Activated naive CD8-positive, alpha-beta T cell treated with anti-CD3 and anti-CD28 coated beads, Interleukin-2, amount 10 ng/mL, durations not matched to agents 7 days and 5 days (primary cell): ENCODE results near the gene NDRG2. TPM values are rescaled to one million over a fixed set of nuclear protein-coding genes. Genes with fewer than 3 reads are reported as not detected.

ENCODE experiments used
- ATAC-seq: fragments of 150-1000 bp; cut with Tn5 transposase; one replicate; pipeline ENCODE4 v1.10.0; 2021; ENCODE audit warnings: low read depth, moderate library complexity
- POLR2A ChIA-PET: fragments of 350-600 bp; sonication (Branson Sonifier 250); formaldehyde crosslinking; loops from one replicate; lab custom pipeline; 2021; ENCODE audit warnings: antibody characterized with exemption; lab: Charles Lee
- DNase-seq: peaks from one replicate; pipeline ENCODE4 v3.0.0; 2021
- H3K27ac Mint-ChIP-seq: one replicate; pipeline ENCODE4 v1.8.0; 2022; ENCODE audit warnings: mild to moderate bottlenecking, mixed read lengths
- H3K27me3 Mint-ChIP-seq: one replicate; pipeline ENCODE4 v1.8.0; 2022; ENCODE audit warnings: mild to moderate bottlenecking, moderate library complexity, mixed read lengths
- H3K36me3 Mint-ChIP-seq: one replicate; pipeline ENCODE4 v1.8.0; 2021; ENCODE audit warnings: mild to moderate bottlenecking, mixed read lengths
- H3K4me1 Mint-ChIP-seq: one replicate; pipeline ENCODE4 v1.8.0; 2021; ENCODE audit warnings: mixed read lengths
- H3K4me3 Mint-ChIP-seq: one replicate; pipeline ENCODE4 v1.8.0; 2022; ENCODE audit warnings: mild to moderate bottlenecking, moderate library complexity, mixed read lengths
- H3K9me3 Mint-ChIP-seq: one replicate; pipeline ENCODE4 v1.8.0; 2021; ENCODE audit warnings: mixed read lengths
- total RNA-seq, 2 experiments: library from RNA; stranded (reverse); gene quantifications; one replicate each; pipeline ENCODE4 v1.2.3, GENCODE V29; 2021

NDRG2 gene
- 10 to 100 TPM; 15.9 to 17.1 TPM for total RNA-seq

- Mint-ChIP-seq H3K36me3 (no peaks in the 10 kb centered on the region), H3K9me3 (no peaks in the 10 kb centered on the region), H3K4me1 (peaks cover 10% of the 10 kb centered on the region), H3K27ac (peak within 1 kb of the TSS; percentile 9), H3K27me3 (peaks cover 26% of the 10 kb centered on the region), H3K4me3 (peak within 1 kb of the TSS; percentile 81)
- peak; percentile 77 for DNase-seq
- POLR2A ChIA-PET = no interaction called here
- peak; percentile 79 for ATAC-seq
These were observed at the start of gene NDRG2 for GRCh38 chr14:21024585-21025370. Gene NDRG2, minus strand, starts transcription at chr14:21025061. Its CDS starts 1,746 bp downstream, at chr14:21023315.

DNA sequence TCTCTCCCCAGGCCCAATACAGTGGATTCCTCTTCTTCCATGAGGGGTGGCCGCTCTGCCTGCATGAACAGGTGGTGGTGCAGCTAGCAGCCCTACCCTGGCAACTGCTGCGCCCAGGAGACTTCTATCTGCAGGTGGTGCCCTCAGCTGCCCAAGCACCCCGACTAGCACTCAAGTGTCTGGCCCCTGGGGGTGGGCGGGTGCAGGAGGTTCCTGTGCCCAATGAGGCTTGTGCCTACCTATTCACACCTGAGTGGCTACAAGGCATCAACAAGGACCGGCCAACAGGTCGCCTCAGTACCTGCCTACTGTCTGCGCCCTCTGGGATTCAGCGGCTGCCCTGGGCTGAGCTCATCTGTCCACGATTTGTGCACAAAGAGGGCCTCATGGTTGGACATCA, 49.1 kb upstream of the NDRG2 start:
- POLR2A ChIA-PET = no interaction called here
- Mint-ChIP-seq H3K4me1 (peaks cover 24% of the 10 kb centered on the region), H3K27ac (no peak overlapping the region), H3K9me3 (no peaks in the 10 kb centered on the region), H3K27me3 (peaks cover 44% of the 10 kb centered on the region), H3K4me3 (no peak overlapping the region), H3K36me3 (no peaks in the 10 kb centered on the region)
- DNase-seq (no peak), ATAC-seq (no peak)

GRCh38 chr14:21072781-21073339, 48.0 kb upstream of the NDRG2 start:
- no peak overlapping the region for H3K27ac Mint-ChIP-seq
- H3K27me3 Mint-ChIP-seq = peaks cover 51% of the 10 kb centered on the region

GRCh38 chr14:21072031-21072473, 47.2 kb upstream of the NDRG2 start:
- POLR2A ChIA-PET = interaction anchor here (0.7 to 2.7 kb wide), 4 partner anchors 15 to 260 kb away, joined by 3 to 17 read pairs (median 10); no protein-coding TSS in a partner anchor
- peaks cover 29% of the 10 kb centered on the region for H3K4me1 Mint-ChIP-seq
- ATAC-seq = no peak
- H3K27ac Mint-ChIP-seq = no peak overlapping the region
- no peak for DNase-seq
- peaks cover 56% of the 10 kb centered on the region for H3K27me3 Mint-ChIP-seq
- H3K9me3 Mint-ChIP-seq = no peaks in the 10 kb centered on the region
- H3K4me3 Mint-ChIP-seq = peak overlapping the region; percentile 79
- no peaks in the 10 kb centered on the region for H3K36me3 Mint-ChIP-seq

More at GRCh38 chr14:21072781-21073339, 48.0 kb upstream of the NDRG2 start:
- Mint-ChIP-seq H3K4me1 (peaks cover 29% of the 10 kb centered on the region), H3K4me3 (no peak overlapping the region), H3K9me3 (no peaks in the 10 kb centered on the region), H3K36me3 (no peaks in the 10 kb centered on the region)
- ATAC-seq (no peak), DNase-seq (no peak)
- POLR2A ChIA-PET = interaction anchor here (2.7 kb wide), 1 partner anchor 31 kb away, joined by 17 read pairs; no protein-coding TSS in a partner anchor

DNA sequence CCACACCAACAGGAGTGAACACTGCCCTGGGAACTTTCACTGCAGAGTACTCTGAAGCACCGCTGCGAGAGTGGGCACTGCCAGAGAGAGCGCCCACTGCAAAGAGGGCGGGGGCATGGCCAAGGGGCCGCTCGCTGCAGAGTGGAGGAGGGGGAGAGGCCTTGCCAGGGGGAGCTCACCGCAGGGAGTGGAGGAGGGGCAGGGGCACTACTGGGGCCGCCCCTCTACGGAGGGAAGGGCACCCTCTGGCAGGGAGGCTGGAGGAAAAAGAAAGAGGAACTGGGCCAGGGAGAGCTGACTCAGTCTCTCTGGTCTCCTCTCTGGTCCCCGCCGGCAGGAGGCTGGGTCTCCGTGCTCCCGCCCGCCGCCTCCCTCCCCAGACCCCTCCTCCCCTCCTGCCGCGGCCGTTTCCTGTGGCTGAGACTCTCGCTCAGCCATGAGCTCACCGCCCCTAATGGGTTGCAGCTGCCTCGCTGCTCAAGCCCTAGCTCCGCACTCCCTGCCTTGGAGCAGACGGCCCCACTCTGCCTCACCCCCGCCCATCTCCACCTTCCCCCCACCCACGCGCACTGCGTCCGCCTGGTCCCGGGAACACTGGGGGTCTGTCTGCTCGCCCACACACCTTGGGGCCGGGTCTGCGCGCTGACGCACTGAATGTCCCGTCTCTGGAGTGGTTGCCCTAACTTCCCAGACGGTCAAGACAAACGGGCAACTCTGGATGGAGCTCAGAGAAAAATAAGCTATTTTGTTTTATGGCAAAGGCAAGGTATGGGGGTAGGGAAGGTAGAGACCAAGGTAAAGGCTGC, 46.6 kb upstream of the NDRG2 start:
- Mint-ChIP-seq H3K9me3 (no peaks in the 10 kb centered on the region), H3K4me1 (peaks cover 29% of the 10 kb centered on the region), H3K36me3 (no peaks in the 10 kb centered on the region), H3K4me3 (peak overlapping the region; percentile 79), H3K27me3 (peaks cover 63% of the 10 kb centered on the region), H3K27ac (no peak overlapping the region)
- POLR2A ChIA-PET = interaction anchor here (0.7 to 2.7 kb wide), 5 partner anchors 16 to 259 kb away, joined by 3 to 17 read pairs (median 4); no protein-coding TSS in a partner anchor
- peak; percentile 57 for ATAC-seq
- DNase-seq = peak; percentile 59

DNA sequence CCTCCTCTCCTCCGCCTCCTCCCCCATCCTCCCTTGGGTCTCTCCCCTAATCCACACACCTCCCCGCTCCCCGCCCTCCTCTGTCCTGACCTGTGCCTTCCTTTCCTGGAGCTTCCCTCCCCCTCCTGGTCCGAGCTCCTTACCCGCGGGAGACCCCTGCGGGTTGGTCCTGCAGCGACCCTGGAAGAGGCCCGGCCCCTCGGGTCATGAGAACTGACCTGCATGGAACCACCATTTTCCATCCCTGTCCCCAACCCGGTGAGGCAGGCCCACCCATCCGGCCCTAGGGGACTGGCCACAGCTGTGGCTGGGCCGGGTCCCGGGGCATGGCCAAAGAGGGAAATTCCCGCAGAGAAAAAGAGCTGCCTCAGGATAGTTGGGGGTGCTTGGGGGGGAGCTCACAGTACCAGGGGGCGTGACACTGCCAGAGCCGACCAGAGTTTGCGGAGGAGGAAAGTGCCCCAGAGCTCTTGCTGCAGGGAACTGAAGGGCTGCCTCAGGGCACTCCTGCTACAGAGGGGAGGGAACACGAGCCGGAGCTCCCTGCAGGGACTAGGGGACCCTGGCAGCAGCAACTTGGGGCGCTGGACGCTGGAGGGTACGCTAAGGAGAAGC, 45.9 kb upstream of the NDRG2 start:
- POLR2A ChIA-PET = interaction anchor here (0.8 to 2.7 kb wide), 5 partner anchors 17 to 50 kb away, joined by 3 to 17 read pairs (median 4); no protein-coding TSS in a partner anchor

GRCh38 chr14:21070083-21070609, 45.3 kb upstream of the NDRG2 start, which contains the start of gene ARHGEF40:
Gene ARHGEF40, plus strand, starts transcription at chr14:21070304. Its CDS starts 93 bp downstream, at chr14:21070397.
- Mint-ChIP-seq H3K36me3 (no peaks in the 10 kb centered on the region), H3K27me3 (peaks cover 70% of the 10 kb centered on the region), H3K27ac (no peak within 1 kb of the TSS), H3K9me3 (no peaks in the 10 kb centered on the region), H3K4me3 (peak within 1 kb of the TSS; percentile 79), H3K4me1 (peaks cover 27% of the 10 kb centered on the region)
- ATAC-seq (no peak), DNase-seq (peak; percentile 40)
- POLR2A ChIA-PET = interaction anchor here (0.8 to 2.7 kb wide), 4 partner anchors 17 to 49 kb away, joined by 3 to 17 read pairs (median 10); no protein-coding TSS in a partner anchor

More for the DNA sequence above, 45.9 kb upstream of the NDRG2 start:
- Mint-ChIP-seq H3K27me3 (peaks cover 65% of the 10 kb centered on the region), H3K27ac (no peak overlapping the region), H3K4me1 (peaks cover 27% of the 10 kb centered on the region), H3K9me3 (no peaks in the 10 kb centered on the region), H3K4me3 (peak overlapping the region; percentile 79), H3K36me3 (no peaks in the 10 kb centered on the region)
- DNase-seq = peak; percentile 47
- peak; percentile 28 for ATAC-seq

GRCh38 chr14:21069388-21070082, 44.7 kb upstream of the NDRG2 start:
- no peak overlapping the region for H3K27ac Mint-ChIP-seq
- no peaks in the 10 kb centered on the region for H3K36me3 Mint-ChIP-seq
- DNase-seq (no peak), ATAC-seq (no peak)
- H3K9me3 Mint-ChIP-seq = no peaks in the 10 kb centered on the region
- POLR2A ChIA-PET = interaction anchor here (2.1 to 2.7 kb wide), 2 partner anchors 18 to 34 kb away, joined by 16 to 17 read pairs; no protein-coding TSS in a partner anchor
- peaks cover 27% of the 10 kb centered on the region for H3K4me1 Mint-ChIP-seq
- H3K27me3 Mint-ChIP-seq = peaks cover 74% of the 10 kb centered on the region
- H3K4me3 Mint-ChIP-seq = peak overlapping the region; percentile 68

DNA sequence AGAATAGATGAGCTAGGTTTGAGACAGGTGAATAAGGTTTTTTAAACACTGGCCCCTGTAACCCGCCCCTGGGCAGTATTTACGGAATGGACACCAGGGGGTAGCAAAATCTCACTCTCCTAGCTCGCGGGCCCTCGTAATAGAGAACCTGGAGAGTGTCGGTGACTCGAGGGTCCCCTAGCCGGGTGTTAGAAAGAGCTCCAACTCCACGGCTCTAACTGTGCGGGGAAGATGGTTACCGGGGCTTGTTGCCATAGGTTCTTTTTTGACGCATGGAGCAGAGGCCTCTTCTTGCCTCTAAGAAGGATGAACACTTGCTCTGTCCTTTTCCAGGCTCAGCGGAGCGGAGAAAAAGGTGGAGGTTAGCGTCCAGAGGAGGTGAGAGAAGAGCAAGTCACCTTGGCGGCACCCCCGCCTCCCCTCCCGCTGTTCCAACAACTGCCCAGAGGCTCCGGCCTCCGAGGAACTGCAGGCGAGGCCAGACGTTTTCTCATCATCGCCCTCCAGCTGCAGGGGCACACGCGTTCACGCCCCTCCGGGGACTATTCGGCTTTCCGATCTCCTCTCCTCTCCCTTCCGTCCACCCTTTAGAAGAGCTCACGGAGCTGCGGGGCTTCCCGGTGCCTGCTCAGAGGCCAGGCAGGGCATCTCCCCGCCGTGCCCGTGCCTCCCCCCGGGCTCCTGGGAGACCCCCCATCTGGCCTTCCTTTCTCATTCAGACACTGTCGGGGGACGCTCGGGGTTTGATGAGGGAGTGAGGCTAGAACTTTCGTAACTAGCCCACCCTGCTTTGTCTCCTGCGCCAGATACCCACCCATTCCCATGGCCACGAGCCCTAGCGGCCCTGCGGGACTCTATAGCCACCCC, 43.9 kb upstream of the NDRG2 start:
- DNase-seq = peak; percentile 45
- Mint-ChIP-seq H3K27ac (no peak overlapping the region), H3K9me3 (no peaks in the 10 kb centered on the region), H3K4me3 (peak overlapping the region; percentile 68), H3K4me1 (peaks cover 27% of the 10 kb centered on the region), H3K27me3 (peaks cover 79% of the 10 kb centered on the region), H3K36me3 (no peaks in the 10 kb centered on the region)
- ATAC-seq = peak; percentile 45
- POLR2A ChIA-PET = interaction anchor here (1.0 to 1.5 kb wide), 5 partner anchors 21 to 54 kb away, joined by 3 to 10 read pairs (median 4); no protein-coding TSS in a partner anchor

DNA sequence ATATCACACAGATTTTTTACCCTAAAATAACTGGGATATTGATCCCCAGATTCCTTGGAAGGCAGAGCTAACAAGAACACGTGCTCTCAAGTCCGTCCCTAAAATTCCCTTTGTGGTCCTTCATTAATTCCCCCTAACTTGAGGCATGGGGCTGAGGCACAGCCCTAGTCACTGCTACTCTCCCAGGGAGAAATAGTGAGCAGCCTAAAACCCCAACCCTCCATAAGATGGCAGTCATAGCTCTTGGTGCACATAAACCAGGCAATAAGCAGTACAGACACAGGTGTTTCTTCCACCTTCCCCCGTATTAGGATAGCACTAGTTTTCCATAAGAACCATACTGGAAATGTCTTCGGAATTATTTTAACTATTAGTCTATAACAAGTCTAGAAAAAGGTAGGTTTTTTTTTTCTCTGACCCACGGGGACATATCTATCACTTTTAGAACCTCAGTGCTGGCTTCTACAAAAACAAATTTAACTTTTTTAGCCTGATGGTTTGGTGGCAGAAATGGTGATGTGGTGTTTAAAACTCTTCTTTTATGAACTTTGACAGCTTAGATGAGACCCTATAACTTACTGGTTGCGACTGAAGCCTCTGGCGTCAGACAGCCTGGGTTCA, 42.1 kb upstream of the NDRG2 start:
- no peaks in the 10 kb centered on the region for H3K36me3 Mint-ChIP-seq
- POLR2A ChIA-PET = interaction anchor here (0.8 to 0.9 kb wide), 2 partner anchors 36 to 38 kb away, joined by 3 to 4 read pairs; no protein-coding TSS in a partner anchor

GRCh38 chr14:21063479-21063878, 38.6 kb upstream of the NDRG2 start:
- DNase-seq (no peak), ATAC-seq (no peak)
- POLR2A ChIA-PET = no interaction called here
- Mint-ChIP-seq H3K4me3 (no peak overlapping the region), H3K36me3 (no peaks in the 10 kb centered on the region), H3K27me3 (peaks cover 61% of the 10 kb centered on the region), H3K4me1 (peaks cover under 1% of the 10 kb centered on the region), H3K9me3 (no peaks in the 10 kb centered on the region), H3K27ac (no peak overlapping the region)

More for the DNA sequence above, 42.1 kb upstream of the NDRG2 start:
- H3K4me1 Mint-ChIP-seq = peaks cover 22% of the 10 kb centered on the region
- no peaks in the 10 kb centered on the region for H3K9me3 Mint-ChIP-seq
- no peak for ATAC-seq
- no peak for DNase-seq
- peaks cover 80% of the 10 kb centered on the region for H3K27me3 Mint-ChIP-seq
- no peak overlapping the region for H3K27ac Mint-ChIP-seq
- no peak overlapping the region for H3K4me3 Mint-ChIP-seq
